Endothelial cell of umbilical vein (primary cell): ENCODE data around the gene SHCBP1L. TPM values are rescaled to one million over a fixed set of nuclear protein-coding genes. Genes with fewer than 3 reads are reported as not detected.

Experiments
- BruUV-seq: library from RNA; stranded (reverse); fragments of 400-500 nt; replicated peaks from 2 replicates; lab custom pipeline; 2021; lab: Mats Ljungman, UMichigan
- CTCF ChIA-PET: fragments of 300-600, 350-600 bp; sonication (Branson Sonifier 250); formaldehyde crosslinking; loops from one replicate; lab custom pipeline; 2021; ENCODE audit warnings: antibody characterized with exemption, inconsistent platforms; lab: Charles Lee
- POLR2A ChIA-PET: fragments of 300-600, 350-600 bp; sonication (Branson Sonifier 250); formaldehyde crosslinking; loops from one replicate; lab custom pipeline; 2021; ENCODE audit warnings: antibody characterized with exemption, inconsistent platforms; lab: Charles Lee
- DNase-seq: peaks from one replicate; pipeline ENCODE4 v3.0.0-alpha.2; 2011; ENCODE audit warnings: low read depth, low spot score
- FAIRE-seq: peaks from 2 replicates; lab custom pipeline; 2011; peaks lifted over from hg19 to GRCh38; lab: Jason Lieb, UNC
- H2AFZ ChIP-seq: 2 replicates; pipeline ENCODE4 v1.6.0; 2012; ENCODE audit warnings: low read depth, low read length, control low read depth, inconsistent platforms
- H3K27ac ChIP-seq: 2 replicates; pipeline ENCODE4 v1.5.1; 2011; ENCODE audit warnings: low read depth, mild to moderate bottlenecking, control low read depth, low read length, moderate library complexity; ENCODE audit not compliant: insufficient read depth
- H3K27me3 ChIP-seq, 2 experiments: 2 replicates each; pipeline versions ENCODE4 v1.6.0 to v1.6.1; 2011; ENCODE audit warnings: low read length in 2 of 2, mixed read lengths in 1 of 2; ENCODE audit not compliant: control insufficient read depth in 2 of 2, insufficient read depth in 2 of 2
- H3K36me3 ChIP-seq, 2 experiments: 2 replicates in 1 of 2; 3 replicates in 1 of 2; pipeline ENCODE4 v1.5.1; 2011; ENCODE audit warnings: low read length in 2 of 2, mild to moderate bottlenecking in 1 of 2, moderate library complexity in 1 of 2; ENCODE audit not compliant: control insufficient read depth in 2 of 2, insufficient read depth in 2 of 2; ENCODE audit errors: extremely low read depth in 1 of 2
- H3K4me1 ChIP-seq: 3 replicates; pipeline ENCODE4 v1.5.1; 2011; ENCODE audit warnings: mild to moderate bottlenecking, low read length; ENCODE audit not compliant: control insufficient read depth, insufficient read depth; ENCODE audit errors: extremely low read depth
- H3K4me2 ChIP-seq: 2 replicates; pipeline ENCODE4 v1.6.1; 2011; ENCODE audit warnings: low read length, control low read depth, mixed read lengths; ENCODE audit not compliant: insufficient read depth
- H3K4me3 ChIP-seq, 3 experiments: fragments of 200-600 bp in 1 of 3; sonication (generic), shearing (Covaris generic) in 1 of 3; replicated peaks in 1 of 3; 2 replicates each; pipeline ENCODE4 v1.5.1; 2011 to 2016; ENCODE audit warnings: control low read depth in 3 of 3, low read length in 3 of 3, mild to moderate bottlenecking in 2 of 3, inconsistent platforms in 1 of 3, low read depth in 1 of 3, moderate library complexity in 1 of 3; ENCODE audit not compliant: insufficient read depth in 1 of 3
- H3K79me2 ChIP-seq: 2 replicates; pipeline ENCODE4 v1.6.0; 2012; ENCODE audit warnings: low read length, inconsistent platforms; ENCODE audit not compliant: control insufficient read depth, insufficient read depth
- H3K9ac ChIP-seq: replicated peaks from 2 replicates; pipeline ENCODE3; 2011; ENCODE audit warnings: low read length, control low read depth; ENCODE audit not compliant: insufficient read depth; ENCODE audit errors: extremely low read depth
- H3K9me1 ChIP-seq: replicated peaks from 3 replicates; pipeline ENCODE4 v1.6.0; 2011; ENCODE audit warnings: mild to moderate bottlenecking, low read length; ENCODE audit not compliant: control insufficient read depth, insufficient read depth; ENCODE audit errors: extremely low read depth
- H3K9me3 ChIP-seq: replicated peaks from 2 replicates; pipeline ENCODE4 v1.5.1; 2012; ENCODE audit warnings: low read length, inconsistent platforms; ENCODE audit not compliant: control insufficient read depth, insufficient read depth
- H4K20me1 ChIP-seq: replicated peaks from 2 replicates; pipeline ENCODE3; 2011; ENCODE audit warnings: mild to moderate bottlenecking, low read length; ENCODE audit not compliant: control insufficient read depth, insufficient read depth; ENCODE audit errors: extremely low read depth
- CTCF ChIP-seq, 2 donors: IDR thresholded peaks; 1 replicate in 1 of 2; 2 replicates in 1 of 2; pipeline ENCODE4 v1.5.1; 2011; ENCODE audit warnings: low read length in 2 of 2, mild to moderate bottlenecking in 2 of 2, moderate library complexity in 2 of 2, control low read depth in 1 of 2, inconsistent platforms in 1 of 2, low read depth in 1 of 2; ENCODE audit not compliant: insufficient read depth in 1 of 2; ENCODE audit errors: extremely low read depth in 1 of 2
- EZH2 ChIP-seq: IDR thresholded peaks from 2 replicates; pipeline ENCODE4 v1.6.1; 2012; ENCODE audit warnings: borderline replicate concordance, low read depth, mild to moderate bottlenecking, moderate library complexity, low read length, inconsistent platforms; ENCODE audit not compliant: severe bottlenecking
- FOS ChIP-seq: IDR thresholded peaks from 2 replicates; pipeline ENCODE4 v1.6.1; 2011; ENCODE audit warnings: mild to moderate bottlenecking, low read length, moderate library complexity, borderline replicate concordance; ENCODE audit not compliant: insufficient read depth
- GATA2 ChIP-seq: IDR thresholded peaks from 2 replicates; pipeline ENCODE4 v1.7.0; 2011; ENCODE audit warnings: low read depth, mild to moderate bottlenecking, moderate library complexity, mixed read lengths, low read length; ENCODE audit not compliant: insufficient read length, insufficient read depth
- JUN ChIP-seq: IDR thresholded peaks from 2 replicates; pipeline ENCODE4 v1.6.1; 2011; ENCODE audit warnings: borderline replicate concordance, low read depth; ENCODE audit not compliant: insufficient read length, insufficient read depth
- MAX ChIP-seq: IDR thresholded peaks from 2 replicates; pipeline ENCODE4 v1.6.1; 2011; ENCODE audit not compliant: insufficient read depth, insufficient read length
- MYC ChIP-seq: IDR thresholded peaks from one replicate; pipeline ENCODE4 v1.6.1; 2011; ENCODE audit warnings: mild to moderate bottlenecking, low read depth, low read length
- POLR2A ChIP-seq: IDR thresholded peaks from 2 replicates; pipeline ENCODE4 v1.6.1; 2012; ENCODE audit warnings: low read depth, mild to moderate bottlenecking, control low read depth, low read length
- POLR2AphosphoS5 ChIP-seq: IDR thresholded peaks from 2 replicates; pipeline ENCODE4 v1.6.1; 2012; ENCODE audit warnings: low read depth, mild to moderate bottlenecking, control low read depth, low read length, moderate library complexity; ENCODE audit not compliant: insufficient read depth
- dilution Hi-C: fragments of 300-500 bp; cut with MboI; formaldehyde crosslinking; loops from one replicate; pipeline ENCODE4 v1.15.0; 2019; ENCODE audit warnings: low sequenced_read_pairs; ENCODE audit not compliant: extremely low pct_ligation_motif_present
- intact Hi-C: fragments of 100-400 bp; cut with micrococcal nuclease; formaldehyde crosslinking; loops from one replicate; pipeline ENCODE4 v1.10.0; 2022
- polyA plus RNA-seq, 4 experiments: library from polyadenylated mRNA; depleted of rRNA in 3 of 4; stranded (reverse) in 3 of 4; unstranded in 1 of 4; fragments of >200 nt; gene quantifications; 2 replicates each; pipeline versions ENCODE4 v1.2.1 to v1.2.3, GENCODE V29; 2011 to 2012; ENCODE audit warnings: missing spikeins in 1 of 4
- total RNA-seq: library from RNA; stranded (reverse); gene quantifications from 2 replicates; pipeline ENCODE4 v1.2.3, GENCODE V29; 2021

Gene SHCBP1L
- total and polyA plus RNA-seq, 2 donors (not counting 3 experiments of a cell fraction or from before 2014, with no cell fraction given) = not detected

DNA sequence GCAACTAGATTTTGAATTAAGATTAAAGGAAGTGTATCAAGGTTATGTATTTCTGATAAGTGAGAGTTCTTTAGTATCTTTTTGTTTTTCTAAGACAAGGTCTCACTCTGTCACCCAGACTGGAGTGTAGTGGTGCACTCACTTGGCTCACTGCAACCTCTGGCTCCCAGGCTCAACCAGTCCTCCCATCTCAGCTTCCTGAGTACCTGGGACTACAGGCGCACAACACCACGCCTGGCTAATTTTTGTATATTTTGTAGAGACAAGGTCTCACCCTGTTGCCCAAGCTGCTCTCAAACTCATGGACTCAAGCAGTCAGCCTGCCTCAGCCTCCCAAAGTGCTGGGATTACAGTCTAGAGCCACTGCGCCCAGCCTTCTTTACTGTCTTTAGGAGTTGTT is 80.1 kb downstream of the SHCBP1L start:
- DNase-seq (no peak), FAIRE-seq (no peak)
- CTCF ChIA-PET = no interaction called here
- Histone ChIP-seq H3K36me3 (peaks cover 21 to 55% of the 10 kb centered on the region in 2 experiments), H3K4me3 (no peak overlapping the region), H3K27me3 (no peaks in the 10 kb centered on the region), H3K27ac (no peak overlapping the region), H3K4me1 (no peaks in the 10 kb centered on the region), H3K4me2 (no peak overlapping the region), H4K20me1 (no peaks in the 10 kb centered on the region), H3K9ac (no peak overlapping the region), H3K9me3 (no peaks in the 10 kb centered on the region), H3K9me1 (no peaks in the 10 kb centered on the region), H2AFZ (no peak overlapping the region), H3K79me2 (peaks cover 17% of the 10 kb centered on the region)
- TF ChIP-seq GATA2 = no peak
- no peak for TF ChIP-seq MAX
- no peak for TF ChIP-seq EZH2
- TF ChIP-seq POLR2A = no peak
- POLR2A ChIA-PET = no interaction called here
- intact Hi-C loops = no loop called here
- dilution Hi-C loops = no loop called here
- no TSS peak for BruUV-seq

GRCh38 chr1:182869241-182869666 is 83.7 kb downstream of the SHCBP1L start:
- DNase-seq = no peak
- H3K9me3 ChIP-seq = no peaks in the 10 kb centered on the region
- H3K4me1 ChIP-seq = no peaks in the 10 kb centered on the region
- ChIA-PET POLR2A (interaction anchor here (0.8 kb wide), 1 partner anchor 13 kb away, joined by 3 read pairs; no protein-coding TSS in a partner anchor), CTCF (no interaction called here)
- H3K36me3 ChIP-seq = peaks cover 13 to 47% of the 10 kb centered on the region in 2 experiments
- peaks cover 23% of the 10 kb centered on the region for H3K79me2 ChIP-seq
- H3K9ac ChIP-seq = no peak overlapping the region
- FAIRE-seq = no peak
- no peaks in the 10 kb centered on the region for H3K27me3 ChIP-seq
- BruUV-seq = no TSS peak
- no peak overlapping the region for H3K27ac ChIP-seq
- no peak for TF ChIP-seq FOS
- TF ChIP-seq MYC = no peak
- TF ChIP-seq POLR2AphosphoS5 = no peak
- no peak for TF ChIP-seq JUN
- TF ChIP-seq EZH2 = no peak
- TF ChIP-seq POLR2A = peak; percentile 14
- TF ChIP-seq CTCF (IDR thresholded peaks at IDR 0.05; ENCODE audit: extremely low read depth in 1 of 2, insufficient read depth in 1 of 2, low read depth in 1 of 2, low read length in 2 of 2) = no peak
- H3K9me1 ChIP-seq = no peaks in the 10 kb centered on the region
- intact Hi-C loops (no loop called here), dilution Hi-C loops (no loop called here)
- H4K20me1 ChIP-seq = no peaks in the 10 kb centered on the region
- no peak overlapping the region for H3K4me2 ChIP-seq
- no peak overlapping the region for H2AFZ ChIP-seq
- H3K4me3 ChIP-seq = no peak overlapping the region
